Transverse colon (tissue), 4 donors: Measurements from ENCODE around the gene CDK5R2. TPM values are rescaled to one million over a fixed set of nuclear protein-coding genes. Genes with fewer than 3 reads are reported as not detected.
A peak's percentile ranks its signal among the peaks of the same experiment; 100 is the strongest.

ENCODE experiments used
- DNase-seq: peaks from one replicate; pipeline ENCODE4 v3.0.0-alpha.2; 2019
- H3K27ac ChIP-seq, 4 donors: fragments of 200-600 bp; sonication (generic); 2 replicates each; pipeline ENCODE4 v1.5.1; 2016 to 2018; ENCODE audit warnings: inconsistent platforms in 4 of 4
- H3K27me3 ChIP-seq: fragments of 200-600 bp; sonication (generic); 2 replicates; pipeline ENCODE4 v1.5.1; 2017; ENCODE audit warnings: inconsistent platforms
- H3K36me3 ChIP-seq, 4 donors: fragments of 200-600 bp; sonication (generic); 2 replicates each; pipeline ENCODE4 v1.5.1; 2017 to 2019; ENCODE audit warnings: inconsistent platforms in 4 of 4
- H3K4me1 ChIP-seq, 4 donors: fragments of 200-600 bp; sonication (generic); 2 replicates each; pipeline ENCODE4 v1.5.1; 2017 to 2020; ENCODE audit warnings: inconsistent platforms in 4 of 4
- H3K4me3 ChIP-seq, 4 donors: fragments of 200-600 bp; sonication (generic); 1 replicate in 1 of 4; 2 replicates in 3 of 4; pipeline versions ENCODE4 v1.5.1 to v1.6.1; 2017 to 2019; ENCODE audit warnings: inconsistent platforms in 4 of 4
- H3K9me3 ChIP-seq, 2 donors: fragments of 200-600 bp; sonication (generic); 2 replicates each; pipeline ENCODE4 v1.5.1; 2017 to 2019; ENCODE audit warnings: inconsistent platforms in 2 of 2
- CTCF ChIP-seq, 5 experiments: fragments of 200-600 bp in 3 of 5; fragments of 450-650 bp in 2 of 5; sonication (generic) in 3 of 5; IDR thresholded peaks; 1 replicate in 2 of 5; 2 replicates in 3 of 5; pipeline ENCODE4 v1.5.1; 2016 to 2017; ENCODE audit warnings: antibody characterized with exemption in 5 of 5, inconsistent platforms in 3 of 5, mild to moderate bottlenecking in 2 of 5, moderate library complexity in 1 of 5
- EP300 ChIP-seq: sonication (generic); formaldehyde crosslinking; IDR thresholded peaks from one replicate; pipeline ENCODE4 v1.6.1; 2017; ENCODE audit warnings: antibody characterized with exemption, low read depth
- POLR2A ChIP-seq: fragments of 450-650 bp; IDR thresholded peaks from one replicate; pipeline ENCODE4 v1.6.1; 2016; ENCODE audit warnings: antibody characterized with exemption, mild to moderate bottlenecking, moderate library complexity
- POLR2AphosphoS5 ChIP-seq, 3 donors: sonication (generic); formaldehyde crosslinking; IDR thresholded peaks; one replicate each; pipeline ENCODE4 v1.6.1; 2016; ENCODE audit warnings: antibody characterized with exemption in 3 of 3
- WGBS, 2 donors: methylation state at CpG; one replicate each; pipeline ENCODE4 v1.1.5; 2018; ENCODE audit warnings: low coverage in 1 of 2; 5-methylcytosine and 5-hydroxymethylcytosine counted together
- in situ Hi-C, 4 donors: fragments of 200-750 bp; cut with MboI; loops; one replicate each; pipeline versions ENCODE4 v1.15.0 to v1.15.1; 2017; ENCODE audit warnings: low sequenced_read_pairs in 3 of 4, low pct_ligation_motif_present in 1 of 4, low pct_unique_long_range_greater_than_20kb in 1 of 4
- intact Hi-C: fragments of 100-400 bp; cut with DNase I; formaldehyde crosslinking; loops from one replicate; pipeline ENCODE4 v1.15.1; 2023; ENCODE audit warnings: low total_unique reads
- total RNA-seq, 4 donors: library from RNA; depleted of rRNA; stranded (reverse); fragments of >200 nt; gene quantifications; one replicate each; pipeline ENCODE4 v1.1.0, GENCODE V29; 2016

Gene CDK5R2
- total RNA-seq, 4 donors from 2014 or later, result 0.41 TPM; not detected in 3

GRCh38 chr2:218995561-218995960 is 36.1 kb downstream of the CDK5R2 start:
- H3K9me3 ChIP-seq, result no peaks in the 10 kb centered on the region
- no peak for DNase-seq
- peaks cover 15 to 28% (median 23%) of the 10 kb centered on the region in 4 donors for H3K4me1 ChIP-seq
- H3K27ac ChIP-seq, result no peak overlapping the region
- H3K27me3 ChIP-seq, result peaks cover 81% of the 10 kb centered on the region
- TF ChIP-seq POLR2A (no peak), CTCF (IDR thresholded peaks at IDR 0.05) (no peak), EP300 (no peak)
- H3K4me3 ChIP-seq, result no peak overlapping the region
- intact Hi-C loops (no loop called here), in situ Hi-C loops (no loop called here)
- H3K36me3 ChIP-seq, result no peaks in the 10 kb centered on the region
- 16 to 29% methylated on average over 5 to 8 of the region's 8 CpGs for WGBS, 2 donors

GRCh38 chr2:218995972-218996711 is 36.7 kb downstream of the CDK5R2 start:
- Histone ChIP-seq H3K27ac (peak overlapping the region; percentile 6 to 66 (median 41)), H3K4me3 (peak overlapping the region in 3 of 4 donors; percentile 2 to 33 (median 25)), H3K27me3 (peaks cover 81% of the 10 kb centered on the region), H3K9me3 (no peaks in the 10 kb centered on the region), H3K4me1 (peaks cover 15 to 32% (median 26%) of the 10 kb centered on the region in 4 donors), H3K36me3 (no peaks in the 10 kb centered on the region)
- peak; percentile 93 for DNase-seq
- TF ChIP-seq POLR2A (peak; percentile 69), EP300 (no peak), POLR2AphosphoS5 (IDR thresholded peaks at IDR 0.05) (peak; percentile 40 to 75 (median 69)), CTCF (IDR thresholded peaks at IDR 0.05) (peak; percentile 90 to 97 (median 91))
- WGBS, 2 donors, result 4% methylated on average over 36 of the region's 43 CpGs; no CpG with 5 or more reads in 1 of the 2 donors
- in situ Hi-C loops (no loop called here), intact Hi-C loops (no loop called here)

GRCh38 chr2:218996937-218997336 is 37.5 kb downstream of the CDK5R2 start:
- no peak for TF ChIP-seq CTCF (IDR thresholded peaks at IDR 0.05)
- no peak for TF ChIP-seq EP300
- no peak for TF ChIP-seq POLR2A
- TF ChIP-seq POLR2AphosphoS5 (IDR thresholded peaks at IDR 0.05), result no peak
- peaks cover 81% of the 10 kb centered on the region for H3K27me3 ChIP-seq
- no peak overlapping the region for H3K4me3 ChIP-seq
- in situ Hi-C loops (no loop called here), intact Hi-C loops (no loop called here)
- H3K9me3 ChIP-seq, result no peaks in the 10 kb centered on the region
- 28% methylated on average over 4 of the region's 4 CpGs; no CpG with 5 or more reads in 1 of the 2 donors for WGBS, 2 donors
- H3K36me3 ChIP-seq, result no peaks in the 10 kb centered on the region
- H3K4me1 ChIP-seq, result peaks cover 16 to 40% (median 33%) of the 10 kb centered on the region in 4 donors
- no peak for DNase-seq
- H3K27ac ChIP-seq, result peak overlapping the region; percentile 6 to 66 (median 41)

- Histone ChIP-seq H3K27me3 (peaks cover 81% of the 10 kb centered on the region), H3K27ac (peak overlapping the region in 1 of 4 donors; percentile 45)
Measured at GRCh38 chr2:218997731-218998130, 38.3 kb downstream of the CDK5R2 start.

More at GRCh38 chr2:218997731-218998130, 38.3 kb downstream of the CDK5R2 start:
- DNase-seq, result no peak
- no peak overlapping the region for H3K4me3 ChIP-seq
- no peaks in the 10 kb centered on the region for H3K36me3 ChIP-seq
- WGBS, 2 donors, result 45% methylated on average over 2 of the region's 2 CpGs; no CpG with 5 or more reads in 1 of the 2 donors
- in situ Hi-C loops (no loop called here), intact Hi-C loops (no loop called here)
- TF ChIP-seq POLR2AphosphoS5 (IDR thresholded peaks at IDR 0.05) (no peak), POLR2A (no peak), CTCF (IDR thresholded peaks at IDR 0.05) (no peak), EP300 (no peak)
- no peaks in the 10 kb centered on the region for H3K9me3 ChIP-seq
- H3K4me1 ChIP-seq, result peaks cover 23 to 47% (median 38%) of the 10 kb centered on the region in 4 donors
